Stimulated activated CD4-positive, alpha-beta T cell treated with anti-CD3 and anti-CD28 coated beads, Interleukin-4, amount 100 ng/mL, for 1 hour (primary cell): ENCODE data around the gene RAB11B.
"Not testable (repeated sequence)": the region's sequence is repeated elsewhere in the genome, so short reads cannot be mapped to it uniquely, and the experiment has no call there.

Experiments
- DNase-seq: peaks from one replicate; pipeline ENCODE4 v3.0.0-alpha.2; 2020

Gene RAB11B

GRCh38 chr19:8396563-8397203, 6.5 kb downstream of the RAB11B start:
- peak; percentile 74 for DNase-seq

- DNase-seq: no peak
Measured at GRCh38 chr19:8397271-8397670, 7.1 kb downstream of the RAB11B start.

- no peak for DNase-seq
Measured at GRCh38 chr19:8397746-8398310, 7.7 kb downstream of the RAB11B start.

- DNase-seq: no peak
Measured at GRCh38 chr19:8398311-8398771, 8.2 kb downstream of the RAB11B start.

- no peak for DNase-seq
Measured at GRCh38 chr19:8399681-8400188, 9.6 kb downstream of the RAB11B start.

GRCh38 chr19:8401981-8402411, 11.8 kb downstream of the RAB11B start:
- DNase-seq: no peak

- no peak for DNase-seq
Measured at GRCh38 chr19:8403098-8403819, 13.1 kb downstream of the RAB11B start.

- DNase-seq: no peak
Measured at GRCh38 chr19:8403820-8404109, 13.6 kb downstream of the RAB11B start.

GRCh38 chr19:8404391-8405151, 14.4 kb downstream of the RAB11B start:
- DNase-seq: no peak

GRCh38 chr19:8410718-8411117, 20.6 kb downstream of the RAB11B start:
- DNase-seq: not testable (repeated sequence)

GRCh38 chr19:8412783-8413628, 22.8 kb downstream of the RAB11B start, which contains the start of gene MARCHF2:
MARCHF2 (plus strand) TSS chr19:8413305; CDS start chr19:8421841, 8,536 bp downstream.
- peak; percentile 94 for DNase-seq

GRCh38 chr19:8413629-8413995, 23.5 kb downstream of the RAB11B start:
- no peak for DNase-seq

GRCh38 chr19:8416796-8417195, 26.6 kb downstream of the RAB11B start:
- DNase-seq: no peak

- no peak for DNase-seq
Measured at GRCh38 chr19:8421484-8422461, 31.6 kb downstream of the RAB11B start.

GRCh38 chr19:8423817-8424223, 33.7 kb downstream of the RAB11B start:
- no peak for DNase-seq

GRCh38 chr19:8425331-8425730, 35.2 kb downstream of the RAB11B start:
- DNase-seq: not testable (repeated sequence)

GRCh38 chr19:8426283-8426682, 36.1 kb downstream of the RAB11B start:
- DNase-seq: no peak

- no peak for DNase-seq
Measured at GRCh38 chr19:8429044-8429443, 38.9 kb downstream of the RAB11B start.

GRCh38 chr19:8429826-8430225, 39.7 kb downstream of the RAB11B start:
- no peak for DNase-seq

GRCh38 chr19:8430650-8431049, 40.5 kb downstream of the RAB11B start:
- DNase-seq: no peak

GRCh38 chr19:8438236-8438635, 48.1 kb downstream of the RAB11B start:
- DNase-seq: no peak
